Activated naive CD4-positive, alpha-beta T cell treated with Interleukin-2 at 50 U/mL for 16 hours (primary cell): ENCODE data around the gene PAM16.

Experiments used
- DNase-seq: peaks from one replicate; pipeline ENCODE4 v3.0.0-alpha.2; 2020

PAM16 gene

GRCh38 chr16:4293181-4293716, 57.9 kb downstream of the PAM16 start:
- no peak for DNase-seq

- DNase-seq: no peak
These were observed 59.4 kb downstream of the PAM16 start for GRCh38 chr16:4291699-4292098.
